Stimulated activated CD8-positive, alpha-beta memory T cell treated with anti-CD3 and anti-CD28 coated beads, Interleukin-12 subunit alpha, Interleukin-12 subunit beta, amount 100 ng/mL, for 24 hours (primary cell): ENCODE results near the gene CHRNA4.

Experiments used
- DNase-seq: peaks from one replicate; pipeline ENCODE4 v3.0.0-alpha.2; 2020; ENCODE audit errors: extremely low read depth

The CHRNA4 gene

GRCh38 chr20:63320616-63321147 lies 40.5 kb downstream of the CHRNA4 start:
- DNase-seq, result no peak

DNA sequence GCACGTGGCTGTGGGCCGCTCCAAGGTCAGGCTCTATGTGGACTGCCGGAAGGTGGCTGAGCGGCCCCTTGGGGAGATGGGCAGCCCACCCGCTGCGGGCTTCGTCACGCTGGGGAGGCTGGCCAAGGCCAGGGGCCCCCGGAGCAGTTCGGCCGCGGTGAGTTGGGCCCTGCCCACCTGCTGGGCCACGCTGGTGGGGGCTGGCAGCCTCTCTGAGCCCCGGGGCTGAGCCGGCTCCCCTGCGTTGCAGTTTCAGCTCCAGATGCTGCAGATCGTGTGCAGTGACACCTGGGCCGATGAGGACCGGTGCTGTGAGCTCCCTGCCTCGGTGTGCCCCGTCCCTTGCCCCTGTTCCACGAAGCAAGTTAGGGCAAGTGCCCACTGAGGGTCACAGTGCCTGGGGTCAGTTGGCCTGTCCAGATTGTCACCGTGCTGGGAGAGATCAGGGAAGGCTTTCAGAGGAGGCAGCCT lies 41.1 kb downstream of the CHRNA4 start:
- DNase-seq, result no peak

GRCh38 chr20:63319164-63320040 lies 41.7 kb downstream of the CHRNA4 start:
- no peak for DNase-seq

GRCh38 chr20:63318391-63319163 lies 42.6 kb downstream of the CHRNA4 start:
- DNase-seq, result no peak

DNA sequence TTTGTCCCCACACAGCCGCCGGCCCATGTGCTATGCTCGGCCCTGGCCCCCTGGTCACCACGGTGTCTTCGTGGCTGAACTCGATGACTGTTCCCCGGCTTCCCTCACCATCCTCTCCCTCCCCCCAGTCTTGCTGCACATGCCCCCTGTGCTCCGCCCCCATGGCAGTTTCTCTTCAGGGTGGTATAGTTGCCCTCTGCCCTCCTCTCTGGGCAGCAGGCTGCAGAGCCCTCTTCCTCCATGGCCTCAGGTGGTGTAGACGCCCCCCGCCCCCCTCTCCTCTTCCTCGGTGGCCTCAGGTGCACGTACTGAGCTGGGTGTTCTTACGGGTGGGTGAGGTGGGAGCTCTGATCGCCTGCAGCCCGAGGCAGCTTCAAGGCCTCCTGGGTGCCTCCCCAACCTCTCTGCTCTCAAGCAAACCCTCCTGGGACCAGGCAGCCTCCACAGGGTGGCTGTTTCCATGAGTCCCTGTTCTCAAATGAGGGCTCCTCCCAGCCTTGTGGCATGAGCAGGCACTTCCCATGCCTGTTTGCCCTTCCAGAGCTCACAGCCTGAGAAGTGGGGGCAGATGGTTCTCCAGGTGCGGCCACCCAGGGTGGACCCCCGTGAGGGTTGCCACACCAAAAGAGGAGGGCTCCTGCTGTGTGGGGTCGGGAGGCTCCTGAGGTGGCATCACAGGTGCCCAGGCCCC lies 43.4 kb downstream of the CHRNA4 start:
- no peak for DNase-seq

DNA sequence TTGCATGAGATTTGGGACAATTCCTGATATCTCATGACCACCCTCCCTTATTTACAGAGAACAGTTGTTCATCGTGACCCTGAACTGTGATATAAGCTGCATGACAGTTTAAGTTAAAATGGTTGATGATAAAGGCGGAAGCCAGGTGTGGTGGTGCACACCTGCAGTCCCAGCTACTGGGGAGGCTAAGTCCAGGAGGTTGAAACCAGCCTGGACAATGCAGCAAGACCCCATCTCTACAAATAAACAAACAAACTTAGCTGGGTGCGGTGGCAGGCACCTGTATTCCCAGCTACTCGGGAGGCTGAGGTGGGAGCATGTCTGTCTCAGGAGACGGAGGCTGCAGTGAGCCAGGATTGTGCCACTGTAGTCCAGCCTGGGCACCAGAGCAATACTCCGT lies 44.1 kb downstream of the CHRNA4 start:
- DNase-seq, result no peak

DNA sequence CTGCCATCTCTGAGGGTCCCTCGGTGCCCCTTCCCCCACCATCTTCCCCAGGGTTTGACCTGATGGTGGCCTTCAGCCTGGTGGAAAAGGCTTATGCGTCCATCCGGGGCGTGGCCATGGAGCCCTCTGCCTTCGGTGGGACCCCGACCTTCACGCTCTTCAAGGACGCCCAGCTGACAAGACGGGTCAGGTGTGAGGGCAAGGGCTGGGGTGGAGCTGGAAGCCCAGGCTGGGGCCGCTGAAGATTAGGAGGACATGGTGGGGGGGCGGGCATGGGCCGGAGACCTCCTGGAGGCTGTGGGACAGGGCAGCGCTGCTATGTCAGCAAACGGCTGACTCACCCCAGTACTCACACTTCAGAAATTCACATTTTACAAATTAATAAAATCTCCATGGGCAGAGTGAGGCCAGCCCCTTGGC lies 44.6 kb downstream of the CHRNA4 start:
- DNase-seq, result no peak

- DNase-seq, result no peak
These were observed 45.2 kb downstream of the CHRNA4 start for GRCh38 chr20:63315731-63316491.

GRCh38 chr20:63315240-63315689 lies 45.9 kb downstream of the CHRNA4 start:
- DNase-seq, result no peak

- DNase-seq, result no peak
These were observed 46.4 kb downstream of the CHRNA4 start for GRCh38 chr20:63314566-63315239.

DNA sequence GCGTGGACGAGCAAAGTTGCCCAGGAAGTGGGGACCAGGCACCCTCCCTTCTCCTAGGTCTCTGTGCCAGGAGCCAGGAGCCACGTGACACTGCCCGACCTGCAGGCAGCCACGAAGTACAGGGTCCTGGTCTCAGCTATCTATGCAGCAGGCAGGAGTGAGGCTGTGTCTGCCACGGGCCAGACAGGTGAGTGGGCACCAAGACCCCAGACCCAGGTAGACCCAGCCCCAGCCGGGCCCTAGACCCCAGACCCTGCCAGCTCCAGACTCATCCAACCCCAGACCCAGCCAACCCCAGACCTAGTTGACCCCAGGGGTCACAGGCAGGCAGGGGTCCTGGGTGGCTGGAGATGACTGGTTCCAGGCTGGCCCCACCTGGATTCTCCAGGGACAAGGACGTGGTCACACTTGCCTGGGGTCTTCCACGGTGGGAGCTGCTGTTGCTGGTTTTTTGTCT lies 47.1 kb downstream of the CHRNA4 start:
- DNase-seq, result no peak

- DNase-seq, result no peak
These were observed 47.7 kb downstream of the CHRNA4 start for GRCh38 chr20:63313349-63314014.

DNA sequence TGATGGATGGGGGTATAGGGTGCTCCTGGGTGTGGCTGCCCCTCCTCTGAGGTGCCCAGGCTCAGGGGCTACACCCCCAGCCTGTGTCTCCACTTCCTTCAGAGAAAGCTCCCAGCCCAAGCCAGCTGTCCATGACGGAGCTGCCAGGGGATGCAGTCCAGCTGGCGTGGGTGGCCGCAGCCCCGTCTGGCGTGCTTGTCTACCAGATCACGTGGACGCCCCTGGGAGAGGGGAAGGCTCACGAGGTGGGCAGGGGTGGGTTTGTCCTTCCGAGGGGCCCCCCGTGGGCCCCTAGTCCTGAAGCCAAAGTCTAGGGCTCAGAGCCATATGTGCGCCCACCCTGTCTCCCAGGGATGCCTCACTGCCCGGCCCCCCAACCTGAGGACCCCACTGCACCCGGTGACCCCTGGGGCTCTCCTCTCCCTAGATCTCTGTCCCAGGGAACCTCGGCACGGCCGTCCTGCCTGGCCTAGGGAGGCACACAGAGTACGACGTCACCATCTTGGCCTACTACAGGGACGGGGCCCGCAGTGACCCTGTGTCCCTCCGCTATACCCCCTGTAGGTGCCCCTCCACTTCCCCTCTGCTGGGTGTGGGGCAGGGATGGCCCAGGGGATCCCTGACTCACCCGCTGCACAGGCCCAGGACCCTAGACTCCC lies 48.3 kb downstream of the CHRNA4 start:
- no peak for DNase-seq

DNA sequence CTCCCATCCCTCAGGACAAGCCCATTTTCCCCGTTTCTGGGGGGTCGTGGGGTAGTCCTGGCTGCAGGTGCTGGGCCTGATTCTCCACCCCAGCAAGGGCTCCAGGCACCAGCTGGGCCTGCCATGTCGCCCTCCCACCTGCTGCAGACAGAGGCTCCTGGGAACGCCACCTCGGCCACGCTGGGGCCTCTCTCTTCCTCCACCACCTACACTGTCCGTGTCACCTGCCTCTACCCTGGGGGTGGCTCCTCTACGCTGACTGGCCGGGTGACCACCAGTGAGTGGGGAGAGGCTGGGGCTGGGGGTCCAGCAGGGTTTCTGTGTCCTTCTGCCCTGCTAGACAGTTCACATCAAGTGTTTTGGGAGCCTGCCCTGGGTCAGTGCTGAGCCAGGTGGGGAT lies 48.9 kb downstream of the CHRNA4 start:
- no peak for DNase-seq

- DNase-seq, result no peak
These were observed 49.3 kb downstream of the CHRNA4 start for GRCh38 chr20:63311833-63312243.

GRCh38 chr20:63311186-63311832 lies 49.8 kb downstream of the CHRNA4 start:
- no peak for DNase-seq

DNA sequence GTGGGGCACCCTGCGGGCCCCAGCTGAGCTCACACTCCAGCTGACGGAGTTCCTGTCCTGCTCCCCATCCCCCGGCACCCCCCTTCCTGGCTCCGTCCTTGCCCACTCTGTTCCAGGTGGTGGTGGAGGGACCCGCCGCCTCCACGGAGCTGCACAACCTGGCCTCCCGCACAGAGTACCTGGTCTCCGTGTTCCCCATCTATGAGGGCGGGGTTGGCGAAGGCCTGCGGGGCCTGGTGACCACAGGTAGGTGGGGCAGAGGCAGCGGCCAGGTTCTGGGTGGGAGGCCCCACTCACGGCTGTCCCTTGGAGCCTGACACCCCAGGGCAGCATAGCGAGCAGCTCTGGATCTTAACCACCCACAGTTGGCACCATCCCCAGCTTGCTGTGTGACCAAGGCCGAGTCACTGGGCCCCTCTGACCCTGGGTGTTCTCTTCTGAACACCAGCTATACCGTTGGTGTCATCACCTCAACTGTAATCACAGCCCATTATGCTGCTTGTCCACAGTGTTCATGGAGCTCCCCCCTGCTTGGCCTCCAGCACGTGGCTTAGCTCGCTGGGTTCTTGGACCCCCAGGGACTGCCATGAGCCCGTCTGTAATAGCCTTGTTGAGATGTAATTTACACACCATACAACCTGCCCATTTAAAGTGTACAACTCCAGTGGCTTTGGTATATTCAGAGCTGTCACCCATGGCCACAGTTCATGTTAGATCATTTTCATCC lies 50.7 kb downstream of the CHRNA4 start:
- no peak for DNase-seq
